ENCODE results near the gene SLC23A3. TPM values are rescaled to one million over a fixed set of nuclear protein-coding genes. Genes with fewer than 3 reads are reported as not detected.

The SLC23A3 gene
- polyA plus RNA-seq, 1 donor (not counting 4 experiments of a cell fraction or from before 2014, with no cell fraction given), result 1.4 TPM

DNA sequence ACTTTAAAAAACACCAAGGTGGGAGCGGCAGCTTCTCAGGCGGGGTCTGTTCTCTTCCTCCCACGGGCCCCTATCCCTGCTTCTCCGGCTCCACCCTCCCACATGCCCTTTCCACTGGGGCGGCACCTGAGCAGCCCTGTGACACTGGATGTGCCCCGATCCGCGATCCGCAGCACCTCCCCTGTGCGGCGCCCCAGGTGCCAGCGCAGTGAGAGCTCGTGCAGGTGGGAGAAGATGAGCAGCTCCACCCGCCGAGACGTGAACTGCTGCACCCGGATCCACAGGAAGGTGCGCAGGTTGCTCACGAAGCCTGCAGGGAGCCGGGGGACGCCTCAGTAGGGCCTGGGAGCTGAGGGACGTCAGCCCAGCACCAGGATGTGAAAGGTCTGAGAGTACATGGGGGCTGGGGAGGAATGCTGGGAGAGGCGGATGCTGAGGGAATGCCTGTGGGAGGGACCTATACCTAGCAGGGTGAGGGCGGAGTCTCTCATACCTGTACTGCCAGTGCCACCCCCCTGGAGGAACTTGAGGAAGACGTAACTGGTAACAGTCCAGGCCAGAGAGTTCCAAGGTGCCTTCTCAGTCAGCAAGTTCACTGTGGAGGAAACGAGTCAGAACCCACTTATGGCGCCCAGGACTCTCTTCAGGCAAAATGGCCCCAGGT, 46.2 kb upstream of the SLC23A3 start:
- Histone ChIP-seq H3K79me2 (ENCODE audit: control insufficient read depth, insufficient read depth, low read length) (no peaks in the 10 kb centered on the region), H3K4me3 (ENCODE audit: control insufficient read depth in 2 of 3, extremely low read depth in 1 of 3, insufficient read depth in 2 of 3, low read depth in 1 of 3, low read length in 3 of 3) (no peak overlapping the region), H3K4me2 (ENCODE audit: control insufficient read depth, extremely low read depth, insufficient read depth, low read depth, low read length) (no peak overlapping the region), H3K4me1 (ENCODE audit: control insufficient read depth, extremely low read depth, insufficient read depth, low read length) (peaks cover 18% of the 10 kb centered on the region), H4K20me1 (ENCODE audit: control insufficient read depth, extremely low read depth, insufficient read depth, low read length) (no peaks in the 10 kb centered on the region), H3K27me3 (ENCODE audit: control insufficient read depth, extremely low read depth, insufficient read depth, low read length) (no peaks in the 10 kb centered on the region), H3K9me1 (ENCODE audit: control insufficient read depth, extremely low read depth, insufficient read depth, low read length) (no peaks in the 10 kb centered on the region), H3K9ac (ENCODE audit: control insufficient read depth, extremely low read depth, insufficient read depth, low read length) (no peak overlapping the region), H2AFZ (ENCODE audit: control insufficient read depth, low read length) (no peak overlapping the region), H3K27ac (ENCODE audit: control insufficient read depth, insufficient read depth, low read length) (no peak overlapping the region), H3K36me3 (ENCODE audit: control insufficient read depth in 2 of 2, extremely low read depth in 1 of 2, insufficient read depth in 2 of 2, low read length in 2 of 2) (peaks cover 17 to 33% of the 10 kb centered on the region in 2 experiments), H3K9me3 (ENCODE audit: control insufficient read depth, low read depth, low read length) (no peaks in the 10 kb centered on the region)
- no peak for DNase-seq (ENCODE audit: low read depth, low spot score)
- TF ChIP-seq CTCF (optimal IDR thresholded peaks at IDR 0.05 in 1 of 3, IDR thresholded peaks at IDR 0.05 in 1 of 3, conservative IDR thresholded peaks at IDR 0.05 in 1 of 3; ENCODE audit: extremely low read depth in 1 of 3, insufficient read depth in 2 of 3, low read length in 3 of 3) (no peak), EZH2 (IDR thresholded peaks at IDR 0.05; ENCODE audit: low read length) (no peak)
- dilution Hi-C loops (cut with MboI; ENCODE audit: extremely low pct_ligation_motif_present, low sequenced_read_pairs), result no loop called here
- FAIRE-seq, result no peak

- Histone ChIP-seq H3K36me3 (ENCODE audit: control insufficient read depth in 2 of 2, extremely low read depth in 1 of 2, insufficient read depth in 2 of 2, low read length in 2 of 2) (peaks cover 11 to 25% of the 10 kb centered on the region in 2 experiments), H3K9me1 (ENCODE audit: control insufficient read depth, extremely low read depth, insufficient read depth, low read length) (no peaks in the 10 kb centered on the region), H3K4me2 (ENCODE audit: control insufficient read depth, extremely low read depth, insufficient read depth, low read depth, low read length) (no peak overlapping the region), H3K4me3 (ENCODE audit: control insufficient read depth in 2 of 3, extremely low read depth in 1 of 3, insufficient read depth in 2 of 3, low read depth in 1 of 3, low read length in 3 of 3) (no peak overlapping the region), H3K9ac (ENCODE audit: control insufficient read depth, extremely low read depth, insufficient read depth, low read length) (no peak overlapping the region), H3K27ac (ENCODE audit: control insufficient read depth, insufficient read depth, low read length) (no peak overlapping the region), H3K4me1 (ENCODE audit: control insufficient read depth, extremely low read depth, insufficient read depth, low read length) (peaks cover 18% of the 10 kb centered on the region), H3K9me3 (ENCODE audit: control insufficient read depth, low read depth, low read length) (no peaks in the 10 kb centered on the region), H4K20me1 (ENCODE audit: control insufficient read depth, extremely low read depth, insufficient read depth, low read length) (no peaks in the 10 kb centered on the region), H2AFZ (ENCODE audit: control insufficient read depth, low read length) (no peak overlapping the region), H3K79me2 (ENCODE audit: control insufficient read depth, insufficient read depth, low read length) (no peaks in the 10 kb centered on the region), H3K27me3 (ENCODE audit: control insufficient read depth, extremely low read depth, insufficient read depth, low read length) (no peaks in the 10 kb centered on the region)
- dilution Hi-C loops (cut with MboI; ENCODE audit: extremely low pct_ligation_motif_present, low sequenced_read_pairs), result no loop called here
- TF ChIP-seq CTCF (optimal IDR thresholded peaks at IDR 0.05 in 1 of 3, IDR thresholded peaks at IDR 0.05 in 1 of 3, conservative IDR thresholded peaks at IDR 0.05 in 1 of 3; ENCODE audit: extremely low read depth in 1 of 3, insufficient read depth in 2 of 3, low read length in 3 of 3), result no peak
- TF ChIP-seq EZH2 (IDR thresholded peaks at IDR 0.05; ENCODE audit: low read length), result no peak
- DNase-seq (ENCODE audit: low read depth, low spot score) (no peak), FAIRE-seq (no peak)
These were observed 45.0 kb upstream of the SLC23A3 start for GRCh38 chr2:219214786-219215185.

All from keratinocyte (primary cell).